ENCODE data around the gene RELN.

RELN gene

DNA sequence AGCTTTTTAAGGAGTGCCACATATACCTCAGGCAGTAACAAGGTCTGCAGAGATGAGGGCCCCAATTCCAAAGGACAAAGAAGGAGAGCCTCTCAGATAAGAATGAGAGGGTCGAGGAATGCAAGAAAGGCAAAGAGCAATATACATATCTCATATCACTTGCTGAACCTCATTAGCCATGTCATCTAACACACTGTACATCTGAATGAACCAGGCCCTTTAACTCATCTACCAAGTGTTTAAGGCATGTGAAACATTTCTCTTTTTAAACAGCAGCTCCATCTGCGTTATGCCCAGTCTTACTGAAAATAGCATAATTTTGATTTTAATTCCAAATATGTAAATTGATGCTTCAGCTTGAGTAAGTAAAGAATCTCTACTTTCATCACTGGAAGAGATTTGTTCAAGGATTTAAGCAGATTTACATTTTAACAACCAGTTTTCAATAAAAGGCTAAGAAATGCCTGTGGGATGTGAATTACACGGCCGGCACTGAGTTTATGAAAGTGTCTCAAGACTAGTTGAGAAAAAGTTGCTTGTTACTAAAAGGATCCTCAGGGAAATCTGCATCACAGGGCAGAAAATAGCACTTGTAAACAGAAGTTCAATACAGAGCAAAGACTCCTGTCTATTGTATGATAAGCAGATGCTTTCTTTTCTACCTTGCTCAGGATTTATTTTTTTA, 419.7 kb downstream of the RELN start:
- no peaks in the 10 kb centered on the region for H3K4me1 ChIP-seq (ENCODE audit: control insufficient read depth, insufficient read depth, low read depth, low read length)
- H2BK15ac ChIP-seq (ENCODE audit: low read depth, poor library complexity, severe bottlenecking) = no peak overlapping the region
- 67% methylated on average over 3 of the region's 4 CpGs for WGBS
- H2AK5ac ChIP-seq (ENCODE audit: low read length, severe bottlenecking) = no peak overlapping the region
- no peak overlapping the region for H4K8ac ChIP-seq (ENCODE audit: low read length)
- no peaks in the 10 kb centered on the region for H3K27me3 ChIP-seq (ENCODE audit: control insufficient read depth in 1 of 2, insufficient read depth in 1 of 2, low read length in 2 of 2)
- no peak overlapping the region for H3K27ac ChIP-seq (ENCODE audit: low read length, poor library complexity, severe bottlenecking)
- no peak overlapping the region for H2AFZ ChIP-seq (ENCODE audit: low read depth, low read length)
- no peak overlapping the region for H2BK5ac ChIP-seq (ENCODE audit: low read depth, low read length, poor library complexity, severe bottlenecking)
- H3K4ac ChIP-seq (ENCODE audit: low read depth in 1 of 2, low read length in 2 of 2) = no peak overlapping the region
- H3K79me1 ChIP-seq (replicated peaks; ENCODE audit: low read length, poor library complexity, severe bottlenecking) = no peaks in the 10 kb centered on the region
- no peak overlapping the region for H4K91ac ChIP-seq (ENCODE audit: low read length)
- no peak overlapping the region for H3K14ac ChIP-seq (ENCODE audit: low read length in 2 of 2)
- no peak overlapping the region for H2BK120ac ChIP-seq (ENCODE audit: low read depth, low read length)
- no peaks in the 10 kb centered on the region for H3K9me3 ChIP-seq (ENCODE audit: control insufficient read depth, low read length)
- no peak overlapping the region for H3K18ac ChIP-seq (ENCODE audit: low read depth in 1 of 2, low read length in 2 of 2)
- DNase-seq = no peak
- H3K4me3 ChIP-seq (ENCODE audit: insufficient read depth in 1 of 2, low read depth in 1 of 2, low read length in 2 of 2) = no peak overlapping the region
- H2BK12ac ChIP-seq (ENCODE audit: low read length in 2 of 2) = no peak overlapping the region
- H3K9ac ChIP-seq (ENCODE audit: low read length) = no peak overlapping the region
- H3K23ac ChIP-seq (ENCODE audit: low read length in 2 of 2) = no peak overlapping the region
- H3K4me2 ChIP-seq (ENCODE audit: low read length, poor library complexity, severe bottlenecking) = no peak overlapping the region
- no peaks in the 10 kb centered on the region for H3K36me3 ChIP-seq (ENCODE audit: control insufficient read depth in 1 of 2, insufficient read depth in 2 of 2, low read depth in 1 of 2, low read length in 2 of 2)

DNA sequence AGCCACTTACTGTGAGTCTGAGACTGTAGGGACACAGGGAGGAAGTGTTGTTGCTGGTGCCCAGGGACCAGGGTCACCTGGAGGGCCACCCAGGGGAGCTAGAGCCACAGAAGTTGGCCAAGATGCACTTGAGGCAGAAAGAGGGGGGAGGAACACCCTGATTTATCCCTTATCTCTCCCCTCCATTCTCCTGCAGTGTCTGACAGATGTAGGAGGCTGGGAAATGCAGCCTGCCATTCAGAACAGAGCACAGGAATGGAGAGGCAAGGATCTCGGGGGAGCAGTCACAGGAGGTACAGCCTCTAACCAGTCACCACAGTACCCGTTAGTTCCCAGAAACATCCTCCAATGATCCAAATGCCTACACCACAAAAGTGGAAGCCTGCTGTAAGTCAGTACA, 425.0 kb downstream of the RELN start:
- Histone ChIP-seq H3K27me3 (ENCODE audit: control insufficient read depth in 1 of 2, insufficient read depth in 1 of 2, low read length in 2 of 2) (no peaks in the 10 kb centered on the region), H3K4me3 (ENCODE audit: insufficient read depth in 1 of 2, low read depth in 1 of 2, low read length in 2 of 2) (no peak overlapping the region), H4K91ac (ENCODE audit: low read length) (no peak overlapping the region), H3K4ac (ENCODE audit: low read depth in 1 of 2, low read length in 2 of 2) (no peak overlapping the region), H3K79me1 (replicated peaks; ENCODE audit: low read length, poor library complexity, severe bottlenecking) (no peaks in the 10 kb centered on the region), H2BK5ac (ENCODE audit: low read depth, low read length, poor library complexity, severe bottlenecking) (no peak overlapping the region), H3K9me3 (ENCODE audit: control insufficient read depth, low read length) (no peaks in the 10 kb centered on the region), H3K18ac (ENCODE audit: low read depth in 1 of 2, low read length in 2 of 2) (no peak overlapping the region), H2BK120ac (ENCODE audit: low read depth, low read length) (no peak overlapping the region), H2AFZ (ENCODE audit: low read depth, low read length) (no peak overlapping the region), H3K36me3 (ENCODE audit: control insufficient read depth in 1 of 2, insufficient read depth in 2 of 2, low read depth in 1 of 2, low read length in 2 of 2) (no peaks in the 10 kb centered on the region), H3K23ac (ENCODE audit: low read length in 2 of 2) (no peak overlapping the region), H2BK15ac (ENCODE audit: low read depth, poor library complexity, severe bottlenecking) (no peak overlapping the region), H3K14ac (ENCODE audit: low read length in 2 of 2) (no peak overlapping the region), H3K27ac (ENCODE audit: low read length, poor library complexity, severe bottlenecking) (no peak overlapping the region), H3K4me2 (ENCODE audit: low read length, poor library complexity, severe bottlenecking) (no peak overlapping the region), H4K8ac (ENCODE audit: low read length) (no peak overlapping the region), H2AK5ac (ENCODE audit: low read length, severe bottlenecking) (no peak overlapping the region), H3K4me1 (ENCODE audit: control insufficient read depth, insufficient read depth, low read depth, low read length) (peaks cover 1% of the 10 kb centered on the region), H3K9ac (ENCODE audit: low read length) (no peak overlapping the region), H2BK12ac (ENCODE audit: low read length in 2 of 2) (no peak overlapping the region)
- no peak for DNase-seq
- no CpG with 5 or more reads among the region's 2 CpGs for WGBS

DNA sequence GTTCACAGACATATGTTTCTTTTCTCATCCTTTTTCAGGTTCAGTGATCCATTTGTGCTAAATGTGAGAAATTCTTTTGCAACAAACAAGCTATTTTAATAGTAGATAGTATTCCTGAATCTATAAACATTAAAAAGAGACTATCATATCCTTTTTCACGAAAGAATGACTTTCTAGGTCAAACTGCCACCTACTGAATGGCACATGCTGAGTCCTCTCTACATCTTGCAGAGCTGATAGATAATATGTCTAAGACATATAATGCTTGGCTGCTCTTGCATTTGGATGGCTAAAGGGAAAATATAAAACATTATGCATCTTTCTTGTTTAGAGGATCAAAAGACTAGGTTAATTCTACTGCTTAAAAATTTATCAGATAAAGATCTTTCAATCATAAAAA, 429.3 kb downstream of the RELN start:
- no peak overlapping the region for H2BK12ac ChIP-seq (ENCODE audit: low read length in 2 of 2)
- H2AFZ ChIP-seq (ENCODE audit: low read depth, low read length) = no peak overlapping the region
- H4K91ac ChIP-seq (ENCODE audit: low read length) = no peak overlapping the region
- no peak overlapping the region for H2BK15ac ChIP-seq (ENCODE audit: low read depth, poor library complexity, severe bottlenecking)
- no peak for DNase-seq
- no peak overlapping the region for H2BK120ac ChIP-seq (ENCODE audit: low read depth, low read length)
- no CpG with 5 or more reads among the region's 1 CpG for WGBS
- no peaks in the 10 kb centered on the region for H3K36me3 ChIP-seq (ENCODE audit: control insufficient read depth in 1 of 2, insufficient read depth in 2 of 2, low read depth in 1 of 2, low read length in 2 of 2)
- H3K4me3 ChIP-seq (ENCODE audit: insufficient read depth in 1 of 2, low read depth in 1 of 2, low read length in 2 of 2) = no peak overlapping the region
- H3K23ac ChIP-seq (ENCODE audit: low read length in 2 of 2) = no peak overlapping the region
- H3K9ac ChIP-seq (ENCODE audit: low read length) = no peak overlapping the region
- no peak overlapping the region for H3K4me2 ChIP-seq (ENCODE audit: low read length, poor library complexity, severe bottlenecking)
- H3K14ac ChIP-seq (ENCODE audit: low read length in 2 of 2) = no peak overlapping the region
- H2BK5ac ChIP-seq (ENCODE audit: low read depth, low read length, poor library complexity, severe bottlenecking) = no peak overlapping the region
- no peak overlapping the region for H4K8ac ChIP-seq (ENCODE audit: low read length)
- H3K9me3 ChIP-seq (ENCODE audit: control insufficient read depth, low read length) = no peaks in the 10 kb centered on the region
- H3K79me1 ChIP-seq (replicated peaks; ENCODE audit: low read length, poor library complexity, severe bottlenecking) = no peaks in the 10 kb centered on the region
- no peak overlapping the region for H2AK5ac ChIP-seq (ENCODE audit: low read length, severe bottlenecking)
- peaks cover 1% of the 10 kb centered on the region for H3K4me1 ChIP-seq (ENCODE audit: control insufficient read depth, insufficient read depth, low read depth, low read length)
- no peak overlapping the region for H3K4ac ChIP-seq (ENCODE audit: low read depth in 1 of 2, low read length in 2 of 2)
- H3K27me3 ChIP-seq (ENCODE audit: control insufficient read depth in 1 of 2, insufficient read depth in 1 of 2, low read length in 2 of 2) = no peaks in the 10 kb centered on the region
- no peak overlapping the region for H3K18ac ChIP-seq (ENCODE audit: low read depth in 1 of 2, low read length in 2 of 2)
- H3K27ac ChIP-seq (ENCODE audit: low read length, poor library complexity, severe bottlenecking) = no peak overlapping the region

DNA sequence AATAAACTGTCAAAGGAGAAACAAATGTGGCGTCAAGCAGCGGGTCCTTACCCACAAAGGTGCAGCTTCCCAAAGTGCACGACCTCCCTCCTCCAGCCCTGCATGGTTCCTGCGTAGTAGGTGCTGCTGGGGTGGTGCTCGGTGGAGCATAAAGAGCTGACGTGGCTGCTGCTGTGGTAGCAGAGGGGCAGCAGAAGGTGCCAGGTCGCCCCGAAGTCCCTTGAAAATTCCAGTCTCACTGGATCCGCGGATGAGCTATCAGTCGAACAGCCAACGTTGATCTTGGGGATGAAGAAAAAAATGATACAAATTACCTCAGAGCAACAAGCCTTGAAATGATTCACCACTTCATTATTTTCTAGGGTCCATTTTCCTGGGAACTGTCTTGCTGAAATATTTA, 438.4 kb downstream of the RELN start:
- H4K8ac ChIP-seq (ENCODE audit: low read length) = no peak overlapping the region
- H3K36me3 ChIP-seq (ENCODE audit: control insufficient read depth in 1 of 2, insufficient read depth in 2 of 2, low read depth in 1 of 2, low read length in 2 of 2) = peaks cover 0 to 3% of the 10 kb centered on the region in 2 experiments
- 86% methylated on average over 11 of the region's 12 CpGs for WGBS

More for the DNA sequence above, 438.4 kb downstream of the RELN start:
- Histone ChIP-seq H3K4me3 (ENCODE audit: insufficient read depth in 1 of 2, low read depth in 1 of 2, low read length in 2 of 2) (no peak overlapping the region), H3K14ac (ENCODE audit: low read length in 2 of 2) (no peak overlapping the region), H3K9ac (ENCODE audit: low read length) (no peak overlapping the region), H3K4me2 (ENCODE audit: low read length, poor library complexity, severe bottlenecking) (no peak overlapping the region), H2BK120ac (ENCODE audit: low read depth, low read length) (no peak overlapping the region), H2AK5ac (ENCODE audit: low read length, severe bottlenecking) (no peak overlapping the region), H3K9me3 (ENCODE audit: control insufficient read depth, low read length) (no peaks in the 10 kb centered on the region), H3K79me1 (replicated peaks; ENCODE audit: low read length, poor library complexity, severe bottlenecking) (no peaks in the 10 kb centered on the region), H3K27me3 (ENCODE audit: control insufficient read depth in 1 of 2, insufficient read depth in 1 of 2, low read length in 2 of 2) (no peaks in the 10 kb centered on the region), H2BK15ac (ENCODE audit: low read depth, poor library complexity, severe bottlenecking) (no peak overlapping the region), H3K18ac (ENCODE audit: low read depth in 1 of 2, low read length in 2 of 2) (no peak overlapping the region), H2BK12ac (ENCODE audit: low read length in 2 of 2) (no peak overlapping the region), H3K4ac (ENCODE audit: low read depth in 1 of 2, low read length in 2 of 2) (no peak overlapping the region), H2AFZ (ENCODE audit: low read depth, low read length) (peak overlapping the region; percentile 69), H3K27ac (ENCODE audit: low read length, poor library complexity, severe bottlenecking) (no peak overlapping the region), H3K4me1 (ENCODE audit: control insufficient read depth, insufficient read depth, low read depth, low read length) (peaks cover 2% of the 10 kb centered on the region), H2BK5ac (ENCODE audit: low read depth, low read length, poor library complexity, severe bottlenecking) (no peak overlapping the region), H3K23ac (ENCODE audit: low read length in 2 of 2) (no peak overlapping the region), H4K91ac (ENCODE audit: low read length) (no peak overlapping the region)
- no peak for DNase-seq

All from mesenchymal stem cell (in vitro differentiated cells and primary cell).